HG02623 (cell line): ENCODE measurements around the gene PDE7B.

ENCODE experiments used
- ATAC-seq: cut with Tn5 transposase; IDR thresholded peaks from one replicate; pipeline ENCODE4 v1.9.1; 2021; ENCODE audit warnings: moderate library complexity; ENCODE audit not compliant: unreplicated experiment

Gene PDE7B

GRCh38 chr6:135976585-135976984 is 125.1 kb downstream of the PDE7B start:
- ATAC-seq = no peak

GRCh38 chr6:135983093-135983492 is 131.6 kb downstream of the PDE7B start:
- no peak for ATAC-seq

- no peak for ATAC-seq
These were observed 132.3 kb downstream of the PDE7B start for GRCh38 chr6:135983718-135984343.

DNA sequence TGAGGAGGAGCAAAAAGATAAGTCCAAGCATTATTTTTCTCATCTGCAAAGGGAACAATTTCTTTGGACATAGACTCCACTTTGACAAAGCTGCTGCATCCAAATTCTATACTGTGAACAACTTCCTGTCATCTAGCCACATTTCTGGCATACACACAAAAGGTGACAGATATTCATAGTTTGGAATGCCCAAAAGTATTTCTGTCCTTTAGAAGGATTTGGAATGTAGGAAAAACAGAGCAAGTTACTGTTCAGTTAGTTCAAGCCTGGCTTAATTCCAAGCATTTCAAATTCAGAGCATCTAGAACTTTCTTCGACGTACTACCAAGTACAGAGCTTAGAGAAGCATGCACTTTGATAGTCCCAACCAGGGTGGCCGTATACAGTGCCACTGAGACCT is 134.0 kb downstream of the PDE7B start:
- ATAC-seq = no peak

DNA sequence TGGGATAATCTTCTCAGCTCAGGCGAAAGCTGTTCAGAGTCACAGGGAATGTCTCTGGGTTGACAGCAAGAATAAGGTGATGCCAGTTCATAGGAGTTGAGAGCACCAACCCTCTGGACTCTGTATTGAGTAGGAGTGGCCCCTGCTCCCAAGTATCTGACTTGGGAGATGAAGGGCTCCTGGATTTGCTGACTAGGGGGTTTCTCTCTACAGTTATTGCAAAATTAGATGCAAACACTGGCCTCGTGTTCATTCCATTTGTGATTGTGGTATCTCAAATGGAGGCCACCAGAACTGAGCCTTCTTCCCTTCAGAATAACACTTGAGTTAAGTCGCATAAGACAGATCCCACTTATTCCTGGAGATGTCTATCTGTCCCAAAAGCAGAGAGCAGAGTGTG is 135.7 kb downstream of the PDE7B start:
- no peak for ATAC-seq

DNA sequence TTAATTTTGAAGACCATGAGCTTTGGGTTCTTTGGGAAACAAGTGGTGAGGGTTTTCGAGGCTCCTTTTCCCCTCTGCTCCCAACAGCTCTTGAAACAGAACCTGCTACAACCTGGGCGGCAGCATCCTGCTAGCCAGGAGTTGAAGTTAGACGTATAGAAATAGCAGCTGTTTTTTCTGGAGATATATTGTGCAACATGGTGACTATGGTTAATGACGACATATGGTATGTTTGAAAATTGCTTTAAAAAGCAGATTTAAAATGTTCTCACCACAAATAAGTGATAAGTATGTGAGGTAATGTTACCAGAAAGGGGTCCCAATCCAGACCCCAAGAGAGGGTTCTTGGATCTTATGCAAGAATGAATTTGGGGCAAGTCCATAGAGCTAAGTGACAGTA is 138.9 kb downstream of the PDE7B start:
- no peak for ATAC-seq

DNA sequence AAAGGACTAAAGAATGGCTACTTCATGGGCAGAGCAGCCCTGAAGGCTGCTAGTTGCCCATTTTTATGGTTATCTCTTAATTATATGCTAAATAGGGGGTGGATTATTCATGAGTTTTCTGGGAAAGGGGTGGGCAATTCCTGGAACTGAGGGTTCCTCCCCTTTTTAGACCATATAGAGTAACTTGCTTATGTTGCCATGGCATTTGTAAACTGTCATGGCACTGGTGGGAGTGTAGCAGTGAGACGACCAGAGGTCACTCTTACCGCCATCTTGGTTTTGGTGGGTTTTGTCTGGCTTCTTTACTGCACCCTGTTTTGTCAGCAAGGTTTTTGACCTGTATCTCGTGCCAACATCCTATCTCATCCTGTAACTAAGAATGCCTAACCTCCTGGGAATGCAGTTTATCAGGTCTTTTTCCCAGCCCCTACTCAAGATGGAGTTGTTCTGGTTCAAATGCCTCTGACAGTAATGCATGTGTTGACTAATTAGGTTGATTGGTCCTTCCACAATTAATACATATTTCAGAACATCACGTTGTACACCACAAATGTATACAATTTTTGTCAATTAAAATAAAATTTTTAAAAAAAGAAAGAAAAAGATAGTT is 139.5 kb downstream of the PDE7B start:
- ATAC-seq = no peak

DNA sequence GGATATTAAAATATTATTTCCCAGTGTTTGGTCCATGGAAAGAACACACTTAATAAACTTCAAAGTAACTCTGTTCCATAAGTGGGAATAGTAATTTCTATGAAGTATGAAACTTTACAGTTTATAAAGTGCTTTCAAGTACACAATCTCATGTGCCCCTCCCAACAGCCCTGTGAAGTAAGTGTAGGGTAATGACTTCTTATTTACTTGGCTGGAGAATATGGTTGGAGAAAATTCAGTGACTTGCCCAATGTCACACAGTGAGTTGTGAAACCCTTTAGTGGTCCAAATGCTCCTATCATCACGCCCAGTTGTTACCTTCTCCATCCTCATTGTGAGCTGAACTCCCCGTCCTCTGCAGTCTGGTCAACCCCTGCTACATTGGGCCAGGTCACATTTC is 141.2 kb downstream of the PDE7B start:
- ATAC-seq = no peak

DNA sequence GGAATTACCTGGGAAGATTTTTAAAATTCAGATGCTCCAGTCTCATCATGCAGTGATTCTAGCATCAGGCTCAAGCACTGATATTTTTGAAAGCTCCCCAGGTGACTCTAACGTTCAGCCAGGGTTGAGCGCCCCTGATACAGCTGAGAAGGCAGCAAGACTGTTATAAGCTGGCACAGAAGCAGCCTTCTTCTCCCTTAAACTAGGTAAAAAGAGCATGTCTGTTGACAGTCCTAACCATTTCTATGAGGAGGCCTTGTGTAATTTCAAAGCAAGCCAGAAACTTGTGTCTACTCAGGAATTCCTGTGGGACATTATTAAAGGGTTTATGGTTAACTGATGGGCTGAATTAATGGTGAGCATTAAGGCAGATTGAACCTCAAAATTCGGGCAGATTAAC is 141.9 kb downstream of the PDE7B start:
- ATAC-seq = no peak

GRCh38 chr6:135994857-135995544 is 143.5 kb downstream of the PDE7B start:
- ATAC-seq = no peak

DNA sequence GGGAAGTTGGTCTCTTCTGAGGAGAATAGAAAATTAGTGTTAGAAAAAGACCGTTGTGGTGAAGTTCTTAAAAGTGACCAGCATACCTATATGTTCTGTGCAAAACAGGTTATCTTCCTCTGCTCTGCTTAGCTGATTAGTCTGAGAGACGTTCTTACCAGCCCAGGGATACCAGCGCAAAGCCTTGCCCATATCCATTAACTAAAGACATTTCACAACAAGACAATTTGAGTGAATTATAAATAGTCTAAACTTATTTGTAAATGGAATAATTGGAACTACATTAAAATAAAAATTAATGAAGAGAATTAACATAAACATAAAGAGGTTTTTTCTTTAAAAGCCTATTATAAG is 144.0 kb downstream of the PDE7B start:
- ATAC-seq = no peak

DNA sequence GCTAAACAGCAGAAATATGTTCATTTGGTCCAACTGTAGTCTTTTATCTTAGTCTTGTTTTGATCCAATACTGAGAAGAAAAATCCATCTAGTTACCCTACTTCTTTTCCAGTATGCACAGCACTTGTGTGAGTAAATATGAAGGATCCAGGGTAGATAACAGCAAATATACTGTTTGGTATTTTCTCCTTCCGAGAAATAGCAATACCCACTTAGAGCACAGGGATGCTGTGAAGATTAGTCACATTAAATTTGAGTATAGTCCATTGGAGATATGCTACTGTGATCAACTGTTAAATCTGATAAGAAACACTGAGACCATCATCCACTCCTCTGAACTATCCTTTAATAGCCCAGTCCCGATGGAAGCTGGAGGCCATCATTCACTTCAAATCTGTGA is 145.2 kb downstream of the PDE7B start:
- ATAC-seq = no peak

GRCh38 chr6:135999393-135999792 is 147.9 kb downstream of the PDE7B start:
- no peak for ATAC-seq

DNA sequence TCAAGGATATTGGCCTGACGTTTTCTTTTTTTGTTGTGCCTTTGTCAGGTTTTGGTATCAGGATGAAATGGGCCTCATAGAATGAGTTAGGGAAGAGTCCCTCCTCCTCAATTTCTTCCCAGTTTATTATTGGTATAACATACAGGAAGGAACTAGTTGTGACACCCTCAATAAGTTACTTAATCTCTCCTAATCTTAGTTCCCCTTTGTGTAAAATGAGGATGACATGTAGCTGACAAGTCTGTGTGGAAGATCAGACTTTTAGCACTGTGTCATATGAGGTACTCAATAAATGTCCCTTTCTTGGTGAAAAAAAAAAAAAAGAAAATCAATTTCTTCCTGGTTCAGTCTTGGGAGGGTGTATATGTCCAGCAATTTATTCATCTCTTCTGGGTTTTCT is 155.8 kb downstream of the PDE7B start:
- no peak for ATAC-seq

- no peak for ATAC-seq
These were observed 160.0 kb downstream of the PDE7B start for GRCh38 chr6:136011475-136011874.

DNA sequence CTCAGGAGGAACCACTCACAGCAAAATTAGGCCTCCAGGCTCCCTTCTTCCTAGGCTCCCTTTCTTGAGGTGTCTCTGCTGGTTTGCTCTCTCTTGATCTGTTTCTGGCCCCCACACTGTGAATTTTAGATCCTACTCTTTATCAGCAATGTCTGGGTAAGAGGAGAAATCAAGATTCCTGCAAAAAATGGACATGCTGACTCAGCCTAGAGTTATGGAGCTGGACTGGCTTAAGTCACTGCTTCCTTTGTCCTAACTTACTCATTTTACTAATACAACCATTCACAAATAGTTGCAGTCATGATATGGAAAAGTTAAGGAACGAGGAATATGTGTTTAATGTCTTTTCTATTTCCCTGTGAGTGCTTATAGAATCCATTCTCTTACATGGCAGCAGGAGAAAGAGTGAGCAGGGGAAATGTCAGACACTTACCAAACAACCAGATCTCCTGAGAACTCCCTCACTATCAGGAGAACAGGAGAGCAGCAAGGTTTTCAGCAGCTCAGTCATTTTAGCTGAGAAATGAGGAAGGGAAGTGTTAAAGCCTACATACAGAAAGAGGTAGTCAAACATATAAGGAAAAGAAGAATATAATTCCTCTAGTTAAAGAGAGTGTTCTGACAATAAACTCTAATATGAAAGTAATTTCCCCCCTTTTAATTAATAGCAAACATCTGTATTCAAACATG is 160.8 kb downstream of the PDE7B start:
- no peak for ATAC-seq

- no peak for ATAC-seq
These were observed 161.4 kb downstream of the PDE7B start for GRCh38 chr6:136012943-136013342.

DNA sequence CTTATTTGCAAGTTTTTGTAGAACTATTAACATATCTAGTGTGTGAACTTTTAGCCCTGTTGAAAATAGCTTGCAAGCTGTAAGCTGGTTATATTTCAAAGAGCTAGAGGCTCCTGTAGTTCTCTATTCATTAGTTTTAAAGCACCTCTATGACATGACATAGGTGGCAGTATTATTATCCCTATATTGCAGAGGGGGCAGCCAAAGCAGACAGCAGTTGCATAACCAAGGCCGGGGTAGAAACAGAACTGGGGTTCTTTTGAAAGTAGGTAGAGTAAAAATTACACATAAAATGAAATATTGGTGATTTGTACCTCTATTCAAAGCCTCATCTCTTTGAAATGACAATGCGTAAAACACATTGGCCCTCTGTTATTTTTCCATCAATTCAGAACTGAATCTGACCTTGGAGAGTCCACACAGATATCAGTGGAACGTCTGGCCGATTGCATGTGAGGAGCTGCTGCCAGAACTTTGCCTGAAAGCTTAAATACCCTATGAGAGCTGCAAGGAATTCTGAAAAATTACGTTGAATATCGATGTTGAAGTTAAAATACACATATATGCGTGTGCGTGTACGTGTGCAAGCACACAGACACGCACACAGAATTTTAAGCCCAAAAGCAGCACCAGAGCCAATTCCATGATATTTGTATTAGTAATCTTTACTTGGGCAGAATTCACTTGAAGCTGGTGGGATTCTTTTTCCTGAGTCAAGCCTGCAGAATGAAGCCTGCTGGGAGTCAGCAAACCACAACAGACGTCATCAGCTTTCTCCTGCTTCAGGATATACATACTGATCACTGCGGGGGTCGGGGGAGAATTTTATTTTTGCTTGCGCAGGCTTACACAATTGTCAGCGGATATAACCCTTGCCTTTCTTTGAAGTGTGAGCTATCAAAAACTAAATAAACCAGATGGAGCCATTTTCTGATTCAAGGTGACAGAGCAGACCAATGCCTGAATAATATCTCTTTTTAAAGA is 163.2 kb downstream of the PDE7B start:
- ATAC-seq = no peak

GRCh38 chr6:136015531-136015930 is 164.0 kb downstream of the PDE7B start:
- no peak for ATAC-seq

DNA sequence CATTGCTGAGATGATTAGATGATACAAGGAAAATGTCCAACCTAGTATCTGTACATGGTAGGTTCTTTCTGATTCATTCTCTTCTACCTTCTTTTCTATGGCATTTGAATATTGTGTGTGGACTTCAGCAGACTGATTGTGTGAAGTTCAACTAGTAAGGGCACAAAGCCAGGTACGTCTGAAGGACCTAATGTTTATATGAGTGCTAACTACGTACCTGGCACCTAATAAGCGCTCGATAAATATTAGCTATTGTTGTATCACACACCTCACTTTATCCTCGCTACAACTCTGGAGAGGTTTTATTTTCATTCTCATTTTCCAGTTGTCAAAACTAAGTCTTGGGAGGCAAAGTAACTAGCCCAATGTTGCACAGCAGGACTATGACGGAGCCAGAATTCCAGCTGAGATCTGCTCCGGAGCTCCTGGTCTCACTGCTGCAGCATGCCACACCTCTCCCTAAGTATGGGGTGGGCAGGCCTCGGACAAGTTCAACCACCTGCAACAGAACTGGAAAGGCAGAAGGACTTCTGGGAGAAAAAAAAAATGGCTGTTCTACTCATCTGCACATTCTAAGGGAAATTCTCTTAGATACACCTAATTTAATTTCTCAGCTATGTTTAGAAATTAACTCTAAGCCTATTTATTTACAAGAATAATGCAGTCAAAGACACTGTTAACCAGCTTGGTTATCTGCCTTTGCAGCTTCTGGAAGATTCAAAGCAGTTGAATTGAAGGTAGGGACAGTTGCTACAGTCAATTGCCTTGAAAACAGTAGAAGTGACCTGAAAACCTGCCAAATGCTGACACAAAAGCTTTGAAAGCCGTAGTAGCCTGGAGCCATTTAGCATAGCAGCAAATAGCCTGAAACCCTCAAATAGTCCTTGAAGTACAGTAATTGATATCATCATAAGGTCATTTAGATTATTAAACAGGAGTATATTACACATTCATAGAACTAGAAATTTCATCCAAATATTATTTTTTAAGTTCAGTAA is 165.0 kb downstream of the PDE7B start:
- no peak for ATAC-seq
